ENCODE data around the gene PRKAR2B. TPM values are rescaled to one million over a fixed set of nuclear protein-coding genes. Genes with fewer than 3 reads are reported as not detected.

Gene PRKAR2B
- polyA plus RNA-seq, 3 donors = 2.5 to 5.6 (median 3.5) TPM

GRCh38 chr7:107037717-107038603 is 6.5 kb upstream of the PRKAR2B start:
- intact Hi-C loops (cut with micrococcal nuclease) = no loop called here
- Histone ChIP-seq H3K9me3 (replicated peaks in 1 of 2; ENCODE audit: control insufficient read depth in 1 of 2, insufficient read depth in 1 of 2, low read length in 2 of 2) (no peaks in the 10 kb centered on the region), H4K20me1 (ENCODE audit: insufficient read depth, low read length) (no peaks in the 10 kb centered on the region), H3K4me2 (replicated peaks; ENCODE audit: extremely low read depth, low read length, poor library complexity, severe bottlenecking) (peak overlapping the region; percentile 67), H3K4me3 (replicated peaks in 1 of 3; ENCODE audit: low read depth in 2 of 3, low read length in 3 of 3) (peak overlapping the region in 1 of 3 experiments; percentile 55), H3K27me3 (ENCODE audit: control insufficient read depth in 2 of 2, insufficient read depth in 2 of 2, low read length in 2 of 2) (no peaks in the 10 kb centered on the region), H2AFZ (ENCODE audit: insufficient read depth, low read depth, low read length, poor library complexity, severe bottlenecking) (no peak overlapping the region), H3K36me3 (replicated peaks in 1 of 2; ENCODE audit: control insufficient read depth in 1 of 2, insufficient read depth in 2 of 2, low read length in 2 of 2) (no peaks in the 10 kb centered on the region), H3K79me2 (ENCODE audit: insufficient read depth, low read length) (no peaks in the 10 kb centered on the region), H3K9ac (ENCODE audit: insufficient read depth, low read length, poor library complexity, severe bottlenecking) (no peak overlapping the region), H3K4me1 (ENCODE audit: control insufficient read depth in 1 of 2, insufficient read depth in 2 of 2, low read length in 2 of 2) (peaks cover 25 to 43% of the 10 kb centered on the region in 2 donors), H3K27ac (ENCODE audit: low read depth in 1 of 2, low read length in 2 of 2) (peak overlapping the region in 1 of 2 donors; percentile 72)
- DNase-seq = peak in 2 of 3 donors; percentile 58
- no peaks in the 10 kb centered on the region for H3K36me3 Mint-ChIP-seq
- H3K27me3 Mint-ChIP-seq (ENCODE audit: low read depth in 3 of 3) = no peaks in the 10 kb centered on the region
- TF ChIP-seq CTCF (IDR thresholded peaks at IDR 0.05) = no peak
- peak overlapping the region; percentile 16 to 73 for H3K4me3 Mint-ChIP-seq
- WGBS (ENCODE audit: insufficient coverage) = no CpG with 5 or more reads among the region's 3 CpGs
- peaks cover 45% of the 10 kb centered on the region for H3K4me1 Mint-ChIP-seq
- peak overlapping the region; percentile 65 to 88 (median 79) for H3K27ac Mint-ChIP-seq
- peaks cover 0 to 6% (median 4%) of the 10 kb centered on the region in 7 donors for H3K9me3 Mint-ChIP-seq

- no peaks in the 10 kb centered on the region for H3K36me3 Mint-ChIP-seq
- Histone ChIP-seq H3K4me1 (ENCODE audit: control insufficient read depth in 1 of 2, insufficient read depth in 2 of 2, low read length in 2 of 2) (peaks cover 25 to 48% of the 10 kb centered on the region in 2 donors), H3K4me3 (replicated peaks in 1 of 3; ENCODE audit: low read depth in 2 of 3, low read length in 3 of 3) (no peak overlapping the region), H3K36me3 (replicated peaks in 1 of 2; ENCODE audit: control insufficient read depth in 1 of 2, insufficient read depth in 2 of 2, low read length in 2 of 2) (no peaks in the 10 kb centered on the region), H3K4me2 (replicated peaks; ENCODE audit: extremely low read depth, low read length, poor library complexity, severe bottlenecking) (no peak overlapping the region), H3K9ac (ENCODE audit: insufficient read depth, low read length, poor library complexity, severe bottlenecking) (no peak overlapping the region), H3K27me3 (ENCODE audit: control insufficient read depth in 2 of 2, insufficient read depth in 2 of 2, low read length in 2 of 2) (no peaks in the 10 kb centered on the region), H3K27ac (ENCODE audit: low read depth in 1 of 2, low read length in 2 of 2) (no peak overlapping the region), H3K79me2 (ENCODE audit: insufficient read depth, low read length) (no peaks in the 10 kb centered on the region), H3K9me3 (replicated peaks in 1 of 2; ENCODE audit: control insufficient read depth in 1 of 2, insufficient read depth in 1 of 2, low read length in 2 of 2) (no peaks in the 10 kb centered on the region), H2AFZ (ENCODE audit: insufficient read depth, low read depth, low read length, poor library complexity, severe bottlenecking) (peak overlapping the region; percentile 36), H4K20me1 (ENCODE audit: insufficient read depth, low read length) (no peaks in the 10 kb centered on the region)
- H3K4me3 Mint-ChIP-seq = no peak overlapping the region
- H3K27ac Mint-ChIP-seq = no peak overlapping the region
- TF ChIP-seq CTCF (IDR thresholded peaks at IDR 0.05) = no peak
- intact Hi-C loops (cut with micrococcal nuclease) = no loop called here
- no peak for DNase-seq
- peaks cover 48% of the 10 kb centered on the region for H3K4me1 Mint-ChIP-seq
- H3K9me3 Mint-ChIP-seq = peaks cover 0 to 6% (median 4%) of the 10 kb centered on the region in 7 donors
- 67% methylated on average over 1 of the region's 2 CpGs for WGBS (ENCODE audit: insufficient coverage)
- H3K27me3 Mint-ChIP-seq (ENCODE audit: low read depth in 3 of 3) = peaks cover 0 to 3% (median 0%) of the 10 kb centered on the region in 3 donors
Observed at GRCh38 chr7:107039199-107039900, 5.2 kb upstream of the PRKAR2B start.

All from CD14-positive monocyte (primary cell).